HL-60 (cell line): ENCODE data around the gene RNF130.

Source experiments
- DNase-seq, 2 experiments: peaks; one replicate each; pipeline ENCODE4 v3.0.0-alpha.2; 2010 to 2020; ENCODE audit warnings: low read depth in 1 of 2, low spot score in 1 of 2
- H3K27ac ChIP-seq: fragments of 250-450 bp; sonication (Bioruptor Pico); replicated peaks from 2 replicates; pipeline ENCODE4 v1.5.1; 2020; ENCODE audit warnings: mild to moderate bottlenecking, moderate library complexity
- H3K27me3 ChIP-seq: fragments of 250-450 bp; sonication (Bioruptor Pico); 2 replicates; pipeline ENCODE4 v1.5.1; 2021; ENCODE audit warnings: mild to moderate bottlenecking, moderate library complexity; ENCODE audit not compliant: insufficient read depth, poor library complexity, severe bottlenecking
- H3K4me3 ChIP-seq: replicated peaks from 2 replicates; pipeline ENCODE4 v1.5.1; 2011; ENCODE audit warnings: mild to moderate bottlenecking, control low read depth, low read length; ENCODE audit not compliant: insufficient read depth
- GABPA ChIP-seq: IDR thresholded peaks from 2 replicates; pipeline ENCODE4 v1.6.1; 2012; ENCODE audit warnings: low read depth
- POLR2AphosphoS5 ChIP-seq: IDR thresholded peaks from 2 replicates; pipeline ENCODE4 v1.6.1; 2012; ENCODE audit warnings: low read depth
- REST ChIP-seq: IDR thresholded peaks from 2 replicates; pipeline ENCODE4 v1.6.1; 2012; ENCODE audit warnings: low read depth; ENCODE audit not compliant: insufficient replicate concordance
- SPI1 ChIP-seq: IDR thresholded peaks from 2 replicates; pipeline ENCODE4 v1.6.1; 2012; ENCODE audit warnings: low read depth, mild to moderate bottlenecking, borderline replicate concordance
- TF ChIP-seq, protein P1 (sequence below): IDR thresholded peaks from one replicate; pipeline ENCODE4 v1.5.1; 2011; ENCODE audit warnings: low read length, control low read depth, inconsistent platforms; ENCODE audit not compliant: insufficient read depth

RNF130 gene

DNA sequence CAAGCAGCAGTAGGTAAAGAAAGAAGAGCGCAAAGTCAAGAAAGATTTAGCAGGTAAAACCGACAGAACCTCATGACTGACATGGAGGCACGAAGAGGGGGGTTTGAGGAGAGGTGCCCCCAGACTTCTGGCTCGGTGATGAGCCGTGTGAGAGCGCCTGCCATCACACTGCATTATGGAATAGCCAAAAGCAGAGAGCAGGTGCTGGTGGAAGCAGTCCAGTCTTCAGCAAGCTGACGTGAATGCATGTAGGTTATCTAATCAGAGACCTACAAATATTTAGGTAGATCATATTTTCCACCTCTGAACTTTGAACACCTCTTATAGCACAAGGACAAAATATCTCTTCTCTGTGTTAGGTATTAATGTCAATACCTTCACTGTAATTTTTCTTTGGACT is 68.4 kb downstream of the RNF130 start:
- no peaks in the 10 kb centered on the region for H3K27me3 ChIP-seq
- H3K4me3 ChIP-seq: no peak overlapping the region
- TF ChIP-seq, protein P1, sequence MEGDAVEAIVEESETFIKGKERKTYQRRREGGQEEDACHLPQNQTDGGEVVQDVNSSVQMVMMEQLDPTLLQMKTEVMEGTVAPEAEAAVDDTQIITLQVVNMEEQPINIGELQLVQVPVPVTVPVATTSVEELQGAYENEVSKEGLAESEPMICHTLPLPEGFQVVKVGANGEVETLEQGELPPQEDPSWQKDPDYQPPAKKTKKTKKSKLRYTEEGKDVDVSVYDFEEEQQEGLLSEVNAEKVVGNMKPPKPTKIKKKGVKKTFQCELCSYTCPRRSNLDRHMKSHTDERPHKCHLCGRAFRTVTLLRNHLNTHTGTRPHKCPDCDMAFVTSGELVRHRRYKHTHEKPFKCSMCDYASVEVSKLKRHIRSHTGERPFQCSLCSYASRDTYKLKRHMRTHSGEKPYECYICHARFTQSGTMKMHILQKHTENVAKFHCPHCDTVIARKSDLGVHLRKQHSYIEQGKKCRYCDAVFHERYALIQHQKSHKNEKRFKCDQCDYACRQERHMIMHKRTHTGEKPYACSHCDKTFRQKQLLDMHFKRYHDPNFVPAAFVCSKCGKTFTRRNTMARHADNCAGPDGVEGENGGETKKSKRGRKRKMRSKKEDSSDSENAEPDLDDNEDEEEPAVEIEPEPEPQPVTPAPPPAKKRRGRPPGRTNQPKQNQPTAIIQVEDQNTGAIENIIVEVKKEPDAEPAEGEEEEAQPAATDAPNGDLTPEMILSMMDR: no peak
- no peak for DNase-seq
- no peak overlapping the region for H3K27ac ChIP-seq

DNA sequence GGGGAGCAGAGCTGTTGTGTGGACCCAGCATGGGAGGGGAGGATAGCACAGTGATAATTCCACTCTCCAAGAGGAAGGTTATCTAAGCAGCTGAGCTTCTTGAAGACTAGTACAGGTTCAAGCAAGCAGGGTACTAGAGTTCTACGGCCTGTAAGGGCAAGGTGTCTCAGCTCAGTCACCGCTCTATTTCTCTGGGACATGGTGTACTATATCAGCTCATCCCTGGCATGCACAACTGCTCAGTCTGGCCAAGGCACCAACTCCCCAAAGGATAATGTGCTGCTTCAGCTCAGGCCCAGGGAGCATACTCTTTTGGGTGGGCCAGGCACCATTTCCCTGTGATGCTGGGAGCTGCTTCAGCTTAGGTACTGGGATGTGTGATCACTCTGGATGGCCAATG is 69.8 kb downstream of the RNF130 start:
- TF ChIP-seq REST: no peak
- no peak for TF ChIP-seq POLR2AphosphoS5
- TF ChIP-seq GABPA: no peak
- TF ChIP-seq, protein P1: no peak
- TF ChIP-seq SPI1: no peak
- DNase-seq: no peak
- Histone ChIP-seq H3K27ac (no peak overlapping the region), H3K4me3 (no peak overlapping the region), H3K27me3 (no peaks in the 10 kb centered on the region)

- TF ChIP-seq GABPA (no peak), SPI1 (no peak), REST (no peak), POLR2AphosphoS5 (no peak)
- TF ChIP-seq, protein P1: no peak
- Histone ChIP-seq H3K27me3 (no peaks in the 10 kb centered on the region), H3K27ac (no peak overlapping the region), H3K4me3 (no peak overlapping the region)
- no peak for DNase-seq
Observed at GRCh38 chr5:180001136-180001535, 70.4 kb downstream of the RNF130 start.

GRCh38 chr5:179998485-179998884 is 73.1 kb downstream of the RNF130 start:
- H3K27ac ChIP-seq: no peak overlapping the region
- DNase-seq: no peak
- H3K4me3 ChIP-seq: no peak overlapping the region
- TF ChIP-seq, protein P1: no peak
- TF ChIP-seq POLR2AphosphoS5 (no peak), GABPA (no peak), REST (no peak), SPI1 (no peak)
- no peaks in the 10 kb centered on the region for H3K27me3 ChIP-seq
